ENCODE measurements around the gene KRTAP4-4. TPM values are rescaled to one million over a fixed set of nuclear protein-coding genes. Genes with fewer than 3 reads are reported as not detected.
"Not testable (repeated sequence)": the region's sequence is repeated elsewhere in the genome, so short reads cannot be mapped to it uniquely, and the experiment has no call there.

Gene KRTAP4-4
- total RNA-seq, 1 donor from 2014 or later = not detected

DNA sequence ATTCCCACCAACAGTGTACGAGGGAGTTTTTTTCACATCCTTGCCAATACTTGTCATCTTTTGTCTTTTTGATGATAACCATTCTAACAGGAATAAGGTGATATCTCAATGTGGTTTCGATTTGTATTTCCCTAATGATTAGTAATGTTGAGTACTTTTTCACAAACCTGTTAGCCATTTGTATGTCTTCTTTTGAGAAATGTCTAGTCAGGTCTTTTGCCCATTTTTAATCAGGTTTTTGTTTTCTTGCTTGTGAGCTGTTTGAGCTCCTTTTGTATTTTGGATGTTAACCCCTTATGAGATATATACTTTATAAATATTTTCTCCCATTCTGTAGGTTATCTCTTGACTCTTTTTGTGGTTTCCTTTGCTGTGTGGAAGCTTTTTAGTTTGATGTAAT is 9.0 kb downstream of the KRTAP4-4 start:
- no peaks in the 10 kb centered on the region for H3K4me1 Mint-ChIP-seq (ENCODE audit: low read depth, unreplicated experiment)
- Histone ChIP-seq H3K4me2 (ENCODE audit: low read length) (no peak overlapping the region), H4K20me1 (ENCODE audit: insufficient read depth, low read length) (no peaks in the 10 kb centered on the region), H3K4me1 (ENCODE audit: insufficient read depth, low read length) (no peaks in the 10 kb centered on the region), H3K9me3 (ENCODE audit: insufficient read depth, low read depth, low read length) (no peaks in the 10 kb centered on the region), H3K79me2 (ENCODE audit: insufficient read depth, low read length) (no peaks in the 10 kb centered on the region), H3K4me3 (ENCODE audit: insufficient read depth, low read depth, low read length) (no peak overlapping the region), H2AFZ (ENCODE audit: low read depth, low read length) (no peak overlapping the region), H3K27me3 (ENCODE audit: insufficient read depth, low read length) (no peaks in the 10 kb centered on the region), H3K9ac (ENCODE audit: low read length) (no peak overlapping the region), H3K36me3 (ENCODE audit: insufficient read depth, low read length) (no peaks in the 10 kb centered on the region), H3K27ac (ENCODE audit: low read depth, low read length) (no peak overlapping the region)
- FAIRE-seq = no peak
- H3K9me3 Mint-ChIP-seq (ENCODE audit: unreplicated experiment) = no peaks in the 10 kb centered on the region
- TF ChIP-seq EZH2 (IDR thresholded peaks at IDR 0.05; ENCODE audit: insufficient read depth, low read length) = no peak
- no peak overlapping the region for H3K27ac Mint-ChIP-seq (ENCODE audit: unreplicated experiment)
- DNase-seq (ENCODE audit: low read depth) = no peak
- no peaks in the 10 kb centered on the region for H3K36me3 Mint-ChIP-seq (ENCODE audit: low read depth, unreplicated experiment)
- peaks cover 5% of the 10 kb centered on the region for H3K27me3 Mint-ChIP-seq (ENCODE audit: low read depth, unreplicated experiment)
- H3K4me3 Mint-ChIP-seq (ENCODE audit: unreplicated experiment) = no peak overlapping the region

DNA sequence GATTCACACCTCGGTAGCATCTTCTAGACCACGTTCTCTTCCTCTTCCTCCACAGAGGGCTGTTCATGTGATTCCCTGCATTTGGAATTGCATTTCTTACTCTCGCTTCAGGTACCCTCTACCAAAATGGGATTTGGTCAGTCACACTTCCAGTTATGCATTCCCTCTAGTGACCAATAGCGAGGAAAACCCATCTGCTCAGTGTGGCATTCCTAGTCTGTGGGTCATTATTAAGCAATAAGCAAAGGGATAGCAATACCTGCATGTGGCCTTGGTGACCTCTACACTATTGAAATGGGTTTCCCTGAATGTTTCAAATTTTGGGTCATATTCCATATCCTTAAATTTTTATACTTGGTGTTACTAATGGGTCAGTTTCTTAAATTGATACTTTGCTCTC is 10.5 kb downstream of the KRTAP4-4 start:
- no peaks in the 10 kb centered on the region for H3K4me1 ChIP-seq (ENCODE audit: insufficient read depth, low read length)
- no peak overlapping the region for H3K27ac ChIP-seq (ENCODE audit: low read depth, low read length)
- no peak for TF ChIP-seq EZH2 (IDR thresholded peaks at IDR 0.05; ENCODE audit: insufficient read depth, low read length)
- TF ChIP-seq, protein P1, sequence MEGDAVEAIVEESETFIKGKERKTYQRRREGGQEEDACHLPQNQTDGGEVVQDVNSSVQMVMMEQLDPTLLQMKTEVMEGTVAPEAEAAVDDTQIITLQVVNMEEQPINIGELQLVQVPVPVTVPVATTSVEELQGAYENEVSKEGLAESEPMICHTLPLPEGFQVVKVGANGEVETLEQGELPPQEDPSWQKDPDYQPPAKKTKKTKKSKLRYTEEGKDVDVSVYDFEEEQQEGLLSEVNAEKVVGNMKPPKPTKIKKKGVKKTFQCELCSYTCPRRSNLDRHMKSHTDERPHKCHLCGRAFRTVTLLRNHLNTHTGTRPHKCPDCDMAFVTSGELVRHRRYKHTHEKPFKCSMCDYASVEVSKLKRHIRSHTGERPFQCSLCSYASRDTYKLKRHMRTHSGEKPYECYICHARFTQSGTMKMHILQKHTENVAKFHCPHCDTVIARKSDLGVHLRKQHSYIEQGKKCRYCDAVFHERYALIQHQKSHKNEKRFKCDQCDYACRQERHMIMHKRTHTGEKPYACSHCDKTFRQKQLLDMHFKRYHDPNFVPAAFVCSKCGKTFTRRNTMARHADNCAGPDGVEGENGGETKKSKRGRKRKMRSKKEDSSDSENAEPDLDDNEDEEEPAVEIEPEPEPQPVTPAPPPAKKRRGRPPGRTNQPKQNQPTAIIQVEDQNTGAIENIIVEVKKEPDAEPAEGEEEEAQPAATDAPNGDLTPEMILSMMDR (IDR thresholded peaks at IDR 0.05; ENCODE audit: insufficient read depth, low read depth, low read length) = no peak
- H3K4me3 ChIP-seq (ENCODE audit: insufficient read depth, low read depth, low read length) = no peak overlapping the region
- DNase-seq (ENCODE audit: low read depth) (no peak), FAIRE-seq (no peak)
- no peaks in the 10 kb centered on the region for H3K27me3 ChIP-seq (ENCODE audit: insufficient read depth, low read length)
- no peaks in the 10 kb centered on the region for H4K20me1 ChIP-seq (ENCODE audit: insufficient read depth, low read length)
- H3K9me3 ChIP-seq (ENCODE audit: insufficient read depth, low read depth, low read length) = no peaks in the 10 kb centered on the region
- peaks cover 5% of the 10 kb centered on the region for H3K27me3 Mint-ChIP-seq (ENCODE audit: low read depth, unreplicated experiment)
- H3K9ac ChIP-seq (ENCODE audit: low read length) = no peak overlapping the region
- H3K4me2 ChIP-seq (ENCODE audit: low read length) = no peak overlapping the region
- H3K4me3 Mint-ChIP-seq (ENCODE audit: unreplicated experiment) = no peak overlapping the region
- no peaks in the 10 kb centered on the region for H3K36me3 Mint-ChIP-seq (ENCODE audit: low read depth, unreplicated experiment)
- no peak overlapping the region for H3K27ac Mint-ChIP-seq (ENCODE audit: unreplicated experiment)
- no peaks in the 10 kb centered on the region for H3K4me1 Mint-ChIP-seq (ENCODE audit: low read depth, unreplicated experiment)
- no peaks in the 10 kb centered on the region for H3K36me3 ChIP-seq (ENCODE audit: insufficient read depth, low read length)
- no peak overlapping the region for H2AFZ ChIP-seq (ENCODE audit: low read depth, low read length)
- no peaks in the 10 kb centered on the region for H3K79me2 ChIP-seq (ENCODE audit: insufficient read depth, low read length)
- H3K9me3 Mint-ChIP-seq (ENCODE audit: unreplicated experiment) = no peaks in the 10 kb centered on the region

DNA sequence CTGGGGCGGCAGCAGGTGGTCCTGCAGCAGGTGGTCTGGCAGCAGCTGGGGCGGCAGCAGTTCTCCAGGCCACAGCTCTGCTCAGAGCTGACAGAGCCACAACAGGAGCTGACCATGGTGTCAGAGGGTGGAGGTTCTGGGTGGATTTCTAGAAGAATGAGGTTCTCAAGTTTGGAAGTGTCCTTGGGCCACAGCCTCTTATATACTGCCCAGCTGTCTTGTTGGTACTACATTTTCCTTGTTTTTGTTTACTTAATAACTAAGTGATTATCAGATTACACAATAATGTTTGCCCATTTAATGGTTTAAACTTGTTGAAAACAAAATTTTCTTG is 10.9 kb downstream of the KRTAP4-4 start, which contains the start of gene KRTAP4-5:
TSS of gene KRTAP4-5 (minus strand) at position 174 of the 334 bp plus-strand sequence. CDS start at position 116, 58 bp downstream.
- Mint-ChIP-seq H3K4me1 (ENCODE audit: low read depth, unreplicated experiment) (no peaks in the 10 kb centered on the region), H3K27me3 (ENCODE audit: low read depth, unreplicated experiment) (peaks cover 5% of the 10 kb centered on the region), H3K4me3 (ENCODE audit: unreplicated experiment) (no peak within 1 kb of the TSS), H3K27ac (ENCODE audit: unreplicated experiment) (no peak within 1 kb of the TSS), H3K36me3 (ENCODE audit: low read depth, unreplicated experiment) (no peaks in the 10 kb centered on the region), H3K9me3 (ENCODE audit: unreplicated experiment) (no peaks in the 10 kb centered on the region)
- no peaks in the 10 kb centered on the region for H3K9me3 ChIP-seq (ENCODE audit: insufficient read depth, low read depth, low read length)
- H3K9ac ChIP-seq (ENCODE audit: low read length) = no peak within 1 kb of the TSS
- H3K27me3 ChIP-seq (ENCODE audit: insufficient read depth, low read length) = no peaks in the 10 kb centered on the region
- H3K79me2 ChIP-seq (ENCODE audit: insufficient read depth, low read length) = no peaks in the 10 kb centered on the region
- H3K4me3 ChIP-seq (ENCODE audit: insufficient read depth, low read depth, low read length) = no peak within 1 kb of the TSS
- H2AFZ ChIP-seq (ENCODE audit: low read depth, low read length) = no peak within 1 kb of the TSS
- no peaks in the 10 kb centered on the region for H4K20me1 ChIP-seq (ENCODE audit: insufficient read depth, low read length)
- DNase-seq (ENCODE audit: low read depth) (no peak), FAIRE-seq (no peak)
- H3K4me1 ChIP-seq (ENCODE audit: insufficient read depth, low read length) = no peaks in the 10 kb centered on the region
- no peak within 1 kb of the TSS for H3K4me2 ChIP-seq (ENCODE audit: low read length)
- no peak for TF ChIP-seq EZH2 (IDR thresholded peaks at IDR 0.05; ENCODE audit: insufficient read depth, low read length)
- TF ChIP-seq, protein P1 (IDR thresholded peaks at IDR 0.05; ENCODE audit: insufficient read depth, low read depth, low read length) = no peak
- no peak within 1 kb of the TSS for H3K27ac ChIP-seq (ENCODE audit: low read depth, low read length)
- H3K36me3 ChIP-seq (ENCODE audit: insufficient read depth, low read length) = no peaks in the 10 kb centered on the region

DNA sequence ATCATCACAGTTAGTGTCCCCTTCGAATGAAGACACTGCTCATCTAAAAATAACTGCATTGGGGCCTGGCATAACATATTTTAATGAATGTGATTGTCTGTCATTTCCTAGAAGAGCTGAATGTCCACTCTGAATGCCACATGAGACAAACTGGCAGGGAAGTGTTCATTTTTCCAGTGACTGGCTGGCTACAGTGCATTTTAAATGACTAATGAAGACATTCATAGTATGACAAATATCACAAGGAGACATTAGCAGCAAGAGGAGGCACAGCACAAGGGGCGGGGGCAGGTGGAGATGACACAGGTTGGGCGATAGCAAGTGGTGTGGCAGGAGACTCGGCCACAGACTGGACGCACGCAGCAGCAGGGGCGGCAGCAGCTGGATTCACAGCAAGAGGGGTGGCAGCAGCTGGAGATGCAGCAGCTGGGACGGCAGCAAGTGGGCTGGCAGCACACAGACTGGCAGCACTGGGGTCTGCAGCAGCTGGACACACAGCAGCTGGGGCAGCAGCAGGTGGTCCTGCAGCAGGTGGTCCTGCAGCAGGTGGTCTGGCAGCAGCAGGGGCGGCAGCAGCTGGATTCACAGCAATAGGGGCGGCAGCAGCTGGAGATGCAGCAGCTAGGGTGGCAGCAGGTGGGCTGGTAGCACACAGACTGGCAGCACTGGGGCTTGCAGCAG is 11.4 kb downstream of the KRTAP4-4 start:
- H3K4me2 ChIP-seq (ENCODE audit: low read length); H3K4me3 ChIP-seq (ENCODE audit: insufficient read depth, low read depth, low read length); H3K4me1 ChIP-seq (ENCODE audit: insufficient read depth, low read length); H3K27me3 Mint-ChIP-seq (ENCODE audit: low read depth, unreplicated experiment); H3K79me2 ChIP-seq (ENCODE audit: insufficient read depth, low read length); H3K9me3 ChIP-seq (ENCODE audit: insufficient read depth, low read depth, low read length); H3K4me3 Mint-ChIP-seq (ENCODE audit: unreplicated experiment); H4K20me1 ChIP-seq (ENCODE audit: insufficient read depth, low read length); H3K4me1 Mint-ChIP-seq (ENCODE audit: low read depth, unreplicated experiment); FAIRE-seq; H3K27ac Mint-ChIP-seq (ENCODE audit: unreplicated experiment); H3K9me3 Mint-ChIP-seq (ENCODE audit: unreplicated experiment); H3K36me3 ChIP-seq (ENCODE audit: insufficient read depth, low read length); H3K27me3 ChIP-seq (ENCODE audit: insufficient read depth, low read length); H3K36me3 Mint-ChIP-seq (ENCODE audit: low read depth, unreplicated experiment); DNase-seq (ENCODE audit: low read depth); H3K27ac ChIP-seq (ENCODE audit: low read depth, low read length); H2AFZ ChIP-seq (ENCODE audit: low read depth, low read length); H3K9ac ChIP-seq (ENCODE audit: low read length): not testable (repeated sequence)

Measured in astrocyte (in vitro differentiated cells and primary cell).